ENCODE results near the gene TMPRSS6. TPM values are rescaled to one million over a fixed set of nuclear protein-coding genes. Genes with fewer than 3 reads are reported as not detected.
A peak's percentile ranks its signal among the peaks of the same experiment; 100 is the strongest.

The TMPRSS6 gene
- total and polyA plus RNA-seq, 2 of the 8 experiments (the other 6 are each of a cell fraction or from before 2014, with no cell fraction given): 0.02 TPM; not detected in 1

DNA sequence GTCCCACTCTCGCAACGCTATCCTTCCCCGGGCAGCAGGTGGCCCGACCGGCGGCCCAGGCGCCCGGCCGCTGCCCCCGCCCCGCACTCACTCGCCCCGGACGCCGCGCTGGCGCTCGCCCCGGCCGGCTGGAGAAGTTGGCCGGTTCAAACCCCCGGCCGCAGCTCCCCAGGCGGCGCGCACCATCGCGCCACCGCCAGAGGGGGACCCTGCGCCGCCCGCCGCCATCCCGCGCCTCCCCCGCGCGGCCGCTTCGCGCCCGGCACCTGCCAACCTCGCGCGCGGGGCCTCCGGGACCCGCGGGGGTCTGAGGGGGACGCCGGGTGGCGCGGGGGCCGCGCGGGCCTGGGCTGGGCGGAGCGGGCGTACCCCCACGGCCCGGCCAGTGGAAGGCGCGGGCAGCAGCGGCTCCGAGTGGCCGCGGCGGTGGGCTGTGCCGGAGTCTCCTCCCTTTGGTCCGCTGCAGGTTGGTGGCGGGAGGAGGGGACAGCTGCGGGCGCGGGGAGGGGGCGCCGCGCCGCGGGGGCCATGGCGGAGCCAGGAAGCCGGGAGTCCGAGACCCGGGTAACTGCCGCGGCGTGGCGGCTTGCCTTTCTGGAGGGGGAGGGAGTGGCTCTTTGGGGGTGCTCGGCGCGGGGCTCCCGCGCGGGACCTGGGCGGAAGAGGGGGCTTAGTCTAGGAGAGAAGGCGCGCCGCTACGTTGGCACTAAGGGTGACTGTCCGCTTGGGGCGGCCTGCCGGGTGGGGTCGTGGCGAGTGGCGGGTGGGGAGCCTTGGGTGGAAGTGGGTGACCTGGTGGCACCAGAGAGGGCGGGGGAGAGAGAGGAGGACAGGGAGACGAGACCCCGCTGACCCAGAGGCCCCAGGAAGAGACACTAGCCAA, 90.0 kb downstream of the TMPRSS6 start, which contains the start of the genes MPST and TST:
Gene MPST (plus strand): TSS at position 434 of the 883 bp plus-strand sequence. CDS start 95 bp downstream, at position 529.
Gene TST (minus strand): TSS at position 139 of the 883 bp plus-strand sequence. CDS start 715 bp downstream, outside the sequence.
- Histone ChIP-seq H3K18ac (ENCODE audit: extremely low read depth, low read length) (peak within 1 kb of the TSS; percentile 48), H4K8ac (ENCODE audit: extremely low read depth, insufficient read depth, low read length) (peak within 1 kb of the TSS; percentile 86), H2BK12ac (ENCODE audit: low read depth, low read length) (peak within 1 kb of the TSS; percentile 53; the same call in 1 of the 2 replicates), H3K27ac (ENCODE audit: low read depth, low read length) (peak within 1 kb of the TSS; percentile 89; the same call in 1 of the 2 replicates), H3K14ac (ENCODE audit: insufficient read length) (no peak within 1 kb of the TSS), H2BK20ac (ENCODE audit: low read length) (no peak within 1 kb of the TSS), H3K4me3 (ENCODE audit: extremely low read depth in 1 of 4, insufficient read depth in 2 of 4, low read depth in 3 of 4, low read length in 4 of 4) (peak within 1 kb of the TSS; percentile 70 to 86 (median 78)), H3K79me2 (ENCODE audit: control insufficient read depth in 1 of 2, insufficient read depth in 2 of 2, low read length in 2 of 2) (peaks cover 0 to 25% of the 10 kb centered on the region in 2 experiments; a peak in 3 of 4 replicates), H3K4me1 (replicated peaks in 1 of 4; ENCODE audit: control insufficient read depth in 3 of 4, insufficient read depth in 4 of 4, low read length in 3 of 4) (peaks cover 0 to 21% (median 11%) of the 10 kb centered on the region in 4 experiments; a peak in 6 of 7 replicates), H2AK5ac (ENCODE audit: low read depth, low read length) (no peak within 1 kb of the TSS), H3K36me3 (ENCODE audit: control insufficient read depth in 2 of 4, insufficient read depth in 4 of 4, low read length in 3 of 4) (peaks cover 0 to 16% (median 4%) of the 10 kb centered on the region in 4 experiments; a peak in 3 of 8 replicates), H2BK5ac (ENCODE audit: low read depth, low read length) (peak within 1 kb of the TSS; percentile 83; the same call in 1 of the 2 replicates), H4K91ac (replicated peaks; ENCODE audit: insufficient read length, low read length) (peak within 1 kb of the TSS; percentile 65), H3K4me2 (ENCODE audit: insufficient read depth in 1 of 2, low read depth in 2 of 2, low read length in 2 of 2) (peak within 1 kb of the TSS; percentile 73 to 89), H3K9me3 (ENCODE audit: insufficient read depth in 2 of 2, low read depth in 1 of 2, low read length in 1 of 2) (no peaks in the 10 kb centered on the region), H3K9ac (replicated peaks in 1 of 4; ENCODE audit: extremely low read depth in 1 of 4, low read depth in 3 of 4, low read length in 3 of 4) (peak within 1 kb of the TSS; percentile 79 to 98 (median 84)), H3K56ac (replicated peaks; ENCODE audit: insufficient read length, low read depth, low read length) (peak within 1 kb of the TSS; percentile 92), H3K23ac (ENCODE audit: insufficient read length) (no peak within 1 kb of the TSS), H3K27me3 (replicated peaks in 1 of 4; ENCODE audit: control insufficient read depth in 3 of 4, extremely low read depth in 1 of 4, insufficient read depth in 3 of 4, low read length in 3 of 4) (no peaks in the 10 kb centered on the region), H3K4ac (replicated peaks; ENCODE audit: insufficient read length, low read depth, low read length) (peak within 1 kb of the TSS; percentile 71), H4K5ac (ENCODE audit: insufficient read length, low read depth, low read length) (peak within 1 kb of the TSS; percentile 74), H4K20me1 (replicated peaks in 1 of 2; ENCODE audit: control insufficient read depth in 1 of 2, insufficient read depth in 2 of 2, low read length in 2 of 2) (peaks cover 12 to 29% of the 10 kb centered on the region in 2 experiments), H2AFZ (ENCODE audit: low read length) (peak within 1 kb of the TSS; percentile 24; the same call in 1 of the 2 replicates), H2BK120ac (replicated peaks; ENCODE audit: low read depth, low read length) (no peak within 1 kb of the TSS), H2BK15ac (ENCODE audit: low read length) (peak within 1 kb of the TSS; percentile 12; the same call in 1 of the 2 replicates), H3K23me2 (ENCODE audit: low read depth, low read length) (peaks cover 11% of the 10 kb centered on the region), H3K79me1 (ENCODE audit: low read depth, low read length) (peaks cover 6% of the 10 kb centered on the region)
- DNase-seq (ENCODE audit: low read depth in 1 of 2, low spot score in 2 of 2) (peak in 1 of 2 experiments; percentile 79), FAIRE-seq (no peak)
- ChIA-PET POLR2A (ENCODE audit: partially characterized antibody) (interaction anchor here (0.7 to 4.3 kb wide), 15 partner anchors 10 to 82 kb away, joined by 3 to 33 read pairs (median 4); partner anchors contain the start of gene KCTD17), CTCF (ENCODE audit: partially characterized antibody) (interaction anchor here (0.8 to 5.4 kb wide), 10 partner anchors 11 to 473 kb away, joined by 3 to 37 read pairs (median 5); no protein-coding TSS in a partner anchor)
- 2% methylated on average over 11 of the region's 107 CpGs; no CpG with 5 or more reads in 1 of the 2 experiments for WGBS, 2 experiments (ENCODE audit: extremely low coverage in 1 of 2, insufficient coverage in 1 of 2, insufficient read length in 1 of 2, insufficient replicate concordance in 2 of 2, low coverage in 1 of 2, low lambda C conversion rate in 2 of 2, missing lambda C conversion rate in 1 of 2)
- TF ChIP-seq EP300 (IDR thresholded peaks at IDR 0.05; ENCODE audit: borderline replicate concordance in 1 of 2, low read depth in 2 of 2, low read length in 2 of 2) (peak in 1 of 2 experiments; percentile 83; a peak in 2 of 3 replicates), ZNF274 (IDR thresholded peaks at IDR 0.05; ENCODE audit: borderline replicate concordance, extremely low read depth, low read length) (no peak), KDM4A (IDR thresholded peaks at IDR 0.05; ENCODE audit: low read depth, low read length, severe bottlenecking) (no peak), JUN (IDR thresholded peaks at IDR 0.05; ENCODE audit: low read depth, low read length) (no peak), EGR1 (IDR thresholded peaks at IDR 0.05; ENCODE audit: borderline replicate concordance, low read depth, low read length) (no peak), TAF7 (optimal IDR thresholded peaks at IDR 0.05; ENCODE audit: borderline replicate concordance, low read depth, low read length) (peak; percentile 55)
- TF ChIP-seq, protein P1, sequence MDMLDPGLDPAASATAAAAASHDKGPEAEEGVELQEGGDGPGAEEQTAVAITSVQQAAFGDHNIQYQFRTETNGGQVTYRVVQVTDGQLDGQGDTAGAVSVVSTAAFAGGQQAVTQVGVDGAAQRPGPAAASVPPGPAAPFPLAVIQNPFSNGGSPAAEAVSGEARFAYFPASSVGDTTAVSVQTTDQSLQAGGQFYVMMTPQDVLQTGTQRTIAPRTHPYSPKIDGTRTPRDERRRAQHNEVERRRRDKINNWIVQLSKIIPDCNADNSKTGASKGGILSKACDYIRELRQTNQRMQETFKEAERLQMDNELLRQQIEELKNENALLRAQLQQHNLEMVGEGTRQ (IDR thresholded peaks at IDR 0.05; ENCODE audit: low read length): no peak
- TF ChIP-seq, protein P2, sequence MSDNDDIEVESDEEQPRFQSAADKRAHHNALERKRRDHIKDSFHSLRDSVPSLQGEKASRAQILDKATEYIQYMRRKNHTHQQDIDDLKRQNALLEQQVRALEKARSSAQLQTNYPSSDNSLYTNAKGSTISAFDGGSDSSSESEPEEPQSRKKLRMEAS (IDR thresholded peaks at IDR 0.05): no peak
